Progenitor cell of endocrine pancreas (in vitro differentiated cells): ENCODE data around the gene CRABP2. TPM values are rescaled to one million over a fixed set of nuclear protein-coding genes. Genes with fewer than 3 reads are reported as not detected.

ENCODE experiments used
- DNase-seq: peaks from one replicate; pipeline ENCODE4 v3.0.0; 2021; ENCODE audit warnings: low spot score; ENCODE audit not compliant: unreplicated experiment
- H3K27ac Mint-ChIP-seq: 2 replicates; pipeline ENCODE4 v1.8.0; 2021; ENCODE audit warnings: mild to moderate bottlenecking, moderate library complexity, mixed read lengths
- H3K27me3 Mint-ChIP-seq: 2 replicates; pipeline ENCODE4 v1.8.0; 2021; ENCODE audit warnings: mixed read lengths
- H3K36me3 Mint-ChIP-seq: 2 replicates; pipeline ENCODE4 v1.8.0; 2022; ENCODE audit warnings: mixed read lengths; ENCODE audit not compliant: insufficient read depth
- H3K4me1 Mint-ChIP-seq: 2 replicates; pipeline ENCODE4 v1.8.0; 2021; ENCODE audit warnings: low read depth, mixed read lengths
- H3K4me3 Mint-ChIP-seq: 2 replicates; pipeline ENCODE4 v1.8.0; 2021; ENCODE audit warnings: low read depth, mild to moderate bottlenecking, moderate library complexity, mixed read lengths
- H3K9me3 Mint-ChIP-seq: 2 replicates; pipeline ENCODE4 v1.8.0; 2021; ENCODE audit warnings: low read depth, mixed read lengths
- total RNA-seq: library from RNA; stranded (reverse); gene quantifications from 2 replicates; pipeline ENCODE4 v1.2.1, GENCODE V29; 2021
- TF ChIP-seq, protein P1 (sequence below): fragments of 200-600 bp; sonication (generic); IDR thresholded peaks from one replicate; pipeline ENCODE4 v1.5.0; 2021; ENCODE audit warnings: antibody characterized with exemption, mild to moderate bottlenecking; ENCODE audit not compliant: unreplicated experiment

CRABP2 gene
- total RNA-seq, 1 donor from 2014 or later: 70.4 TPM

GRCh38 chr1:156750711-156751450 lies 45.5 kb upstream of the CRABP2 start:
- Mint-ChIP-seq H3K36me3 (no peaks in the 10 kb centered on the region), H3K27me3 (no peaks in the 10 kb centered on the region), H3K9me3 (no peaks in the 10 kb centered on the region), H3K4me1 (peaks cover 48% of the 10 kb centered on the region), H3K27ac (peak overlapping the region; percentile 99), H3K4me3 (peak overlapping the region; percentile 93)
- TF ChIP-seq, protein P1, sequence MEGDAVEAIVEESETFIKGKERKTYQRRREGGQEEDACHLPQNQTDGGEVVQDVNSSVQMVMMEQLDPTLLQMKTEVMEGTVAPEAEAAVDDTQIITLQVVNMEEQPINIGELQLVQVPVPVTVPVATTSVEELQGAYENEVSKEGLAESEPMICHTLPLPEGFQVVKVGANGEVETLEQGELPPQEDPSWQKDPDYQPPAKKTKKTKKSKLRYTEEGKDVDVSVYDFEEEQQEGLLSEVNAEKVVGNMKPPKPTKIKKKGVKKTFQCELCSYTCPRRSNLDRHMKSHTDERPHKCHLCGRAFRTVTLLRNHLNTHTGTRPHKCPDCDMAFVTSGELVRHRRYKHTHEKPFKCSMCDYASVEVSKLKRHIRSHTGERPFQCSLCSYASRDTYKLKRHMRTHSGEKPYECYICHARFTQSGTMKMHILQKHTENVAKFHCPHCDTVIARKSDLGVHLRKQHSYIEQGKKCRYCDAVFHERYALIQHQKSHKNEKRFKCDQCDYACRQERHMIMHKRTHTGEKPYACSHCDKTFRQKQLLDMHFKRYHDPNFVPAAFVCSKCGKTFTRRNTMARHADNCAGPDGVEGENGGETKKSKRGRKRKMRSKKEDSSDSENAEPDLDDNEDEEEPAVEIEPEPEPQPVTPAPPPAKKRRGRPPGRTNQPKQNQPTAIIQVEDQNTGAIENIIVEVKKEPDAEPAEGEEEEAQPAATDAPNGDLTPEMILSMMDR: peak; percentile 13
- peak; percentile 52 for DNase-seq

DNA sequence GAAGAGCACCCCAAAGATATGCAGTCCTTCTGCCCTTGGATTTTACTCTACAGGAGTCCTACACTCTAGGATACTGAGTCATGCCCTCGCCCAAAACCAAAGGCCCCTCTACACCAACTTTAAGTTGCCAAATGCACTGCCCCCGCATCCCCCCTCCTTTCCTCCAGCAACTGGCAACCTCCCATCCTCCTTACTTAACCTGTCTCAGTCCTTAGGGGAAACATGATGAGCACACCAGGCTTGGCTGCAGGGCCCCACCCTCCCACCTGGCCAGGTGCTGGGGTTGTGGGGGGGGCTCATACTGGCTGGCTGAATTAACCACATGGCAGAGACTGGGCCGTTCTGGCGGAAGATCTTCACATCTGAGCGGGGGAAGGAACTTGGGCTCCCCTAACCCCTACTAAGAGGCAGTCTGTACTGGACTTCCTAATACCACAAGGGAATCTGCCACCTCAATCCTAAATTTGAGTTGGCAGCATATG lies 44.8 kb upstream of the CRABP2 start:
- no peak for DNase-seq
- TF ChIP-seq, protein P1: no peak
- no peaks in the 10 kb centered on the region for H3K27me3 Mint-ChIP-seq
- H3K36me3 Mint-ChIP-seq: peaks cover 3% of the 10 kb centered on the region
- H3K4me3 Mint-ChIP-seq: peak overlapping the region; percentile 93
- H3K4me1 Mint-ChIP-seq: peaks cover 53% of the 10 kb centered on the region
- H3K9me3 Mint-ChIP-seq: no peaks in the 10 kb centered on the region
- H3K27ac Mint-ChIP-seq: peak overlapping the region; percentile 99

GRCh38 chr1:156749419-156750118 lies 44.2 kb upstream of the CRABP2 start:
- TF ChIP-seq, protein P1: no peak
- Mint-ChIP-seq H3K36me3 (peaks cover 3% of the 10 kb centered on the region), H3K27ac (peak overlapping the region; percentile 99), H3K27me3 (no peaks in the 10 kb centered on the region), H3K9me3 (no peaks in the 10 kb centered on the region), H3K4me1 (peaks cover 54% of the 10 kb centered on the region), H3K4me3 (peak overlapping the region; percentile 93)
- DNase-seq: no peak

DNA sequence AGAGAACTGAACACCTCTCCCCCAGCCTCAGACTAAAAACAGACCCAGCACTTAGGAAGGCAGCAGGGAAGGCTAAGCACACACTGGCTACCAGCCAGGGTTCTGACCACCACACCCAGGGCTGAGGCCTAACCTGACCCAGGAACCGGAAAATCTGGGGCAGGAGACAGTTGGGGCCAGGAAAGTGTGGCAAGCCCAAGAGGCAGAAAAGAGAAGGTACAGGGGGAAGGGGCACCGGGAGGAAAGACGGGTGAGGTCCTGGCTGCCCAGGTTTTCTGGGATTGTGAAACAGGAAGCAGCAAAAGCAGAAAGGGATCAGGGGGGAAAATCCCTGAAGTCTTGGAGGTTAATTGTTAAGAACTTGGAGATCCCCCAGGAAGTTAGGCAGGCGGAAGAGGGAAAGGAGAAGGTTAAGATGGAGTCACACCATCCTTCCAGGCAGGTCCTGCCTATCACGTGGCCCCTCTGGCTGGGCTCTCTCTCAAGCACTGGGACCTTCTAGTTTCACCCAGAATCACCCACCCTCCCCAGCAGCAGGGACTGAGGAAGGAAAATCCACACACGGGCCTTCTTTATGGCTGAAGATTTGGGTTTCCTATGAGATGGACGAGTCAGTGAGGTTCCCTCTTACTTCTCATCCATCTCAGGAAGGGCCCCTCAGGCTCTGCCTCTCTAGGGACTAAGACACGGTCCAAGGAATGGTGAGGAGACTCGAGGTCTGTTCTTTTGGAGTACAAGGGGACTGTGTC lies 43.5 kb upstream of the CRABP2 start:
- Mint-ChIP-seq H3K27me3 (no peaks in the 10 kb centered on the region), H3K9me3 (no peaks in the 10 kb centered on the region), H3K4me3 (peak overlapping the region; percentile 93), H3K27ac (peak overlapping the region; percentile 99), H3K4me1 (peaks cover 54% of the 10 kb centered on the region), H3K36me3 (peaks cover 5% of the 10 kb centered on the region)
- DNase-seq: no peak
- TF ChIP-seq, protein P1: no peak
